CD4-positive, alpha-beta memory T cell (primary cell): ENCODE measurements around the gene SCAF4. TPM values are rescaled to one million over a fixed set of nuclear protein-coding genes. Genes with fewer than 3 reads are reported as not detected.

Experiments
- polyA plus RNA-seq, 2 donors: library from polyadenylated mRNA; unstranded; fragments of 300-500 nt; fragmentation: Illumina TruSeq; gene quantifications; one replicate each; pipeline ENCODE4 v1.2.3, GENCODE V29; 2021
- total RNA-seq, 2 experiments: library from RNA; stranded (reverse); gene quantifications; one replicate each; pipeline ENCODE4 v1.2.3, GENCODE V29; 2021

Gene SCAF4
- total and polyA plus RNA-seq, 4 experiments from 2014 or later = 4.8 to 64.7 (median 48.9) TPM

Other genes with a start within 250 kb of the SCAF4 start
- 100 to 1,000 TPM; 178 to 198 TPM for gene SOD1, start 72.4 kb downstream of the SCAF4 start, total RNA-seq
- 100 to 1,000 TPM; 596 to 756 TPM for gene SOD1, start 72.4 kb downstream of the SCAF4 start, polyA plus RNA-seq
- gene HUNK, start 140.9 kb upstream of the SCAF4 start, total RNA-seq = under 1 TPM; 0.26 to 0.44 TPM
- under 1 TPM in 1 of 2 donors, not detected in 1; 0.07 TPM for gene HUNK, start 140.9 kb upstream of the SCAF4 start, polyA plus RNA-seq